Measurements from ENCODE around the gene TLN1.

TLN1 gene

DNA sequence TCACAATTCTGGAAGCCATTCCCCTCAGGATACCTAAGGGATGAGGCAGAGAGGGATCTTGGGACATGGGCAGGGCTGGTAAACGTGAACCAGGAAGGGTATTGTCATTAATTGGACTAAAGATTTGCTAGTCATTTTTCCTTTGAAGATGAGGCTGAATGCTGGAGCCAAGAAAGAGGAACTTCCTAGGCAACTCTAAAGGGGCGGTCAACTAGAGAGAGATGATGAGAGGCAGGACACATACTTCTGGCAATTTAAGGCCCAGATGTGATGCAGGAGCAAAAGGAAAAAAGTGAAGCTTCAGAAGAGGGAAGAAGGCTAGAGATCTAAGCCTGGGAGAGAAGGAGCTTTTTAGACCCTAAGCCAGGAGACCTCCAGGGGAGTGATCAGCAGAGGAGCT, 11.5 kb upstream of the TLN1 start:
- TF ChIP-seq, protein P1, sequence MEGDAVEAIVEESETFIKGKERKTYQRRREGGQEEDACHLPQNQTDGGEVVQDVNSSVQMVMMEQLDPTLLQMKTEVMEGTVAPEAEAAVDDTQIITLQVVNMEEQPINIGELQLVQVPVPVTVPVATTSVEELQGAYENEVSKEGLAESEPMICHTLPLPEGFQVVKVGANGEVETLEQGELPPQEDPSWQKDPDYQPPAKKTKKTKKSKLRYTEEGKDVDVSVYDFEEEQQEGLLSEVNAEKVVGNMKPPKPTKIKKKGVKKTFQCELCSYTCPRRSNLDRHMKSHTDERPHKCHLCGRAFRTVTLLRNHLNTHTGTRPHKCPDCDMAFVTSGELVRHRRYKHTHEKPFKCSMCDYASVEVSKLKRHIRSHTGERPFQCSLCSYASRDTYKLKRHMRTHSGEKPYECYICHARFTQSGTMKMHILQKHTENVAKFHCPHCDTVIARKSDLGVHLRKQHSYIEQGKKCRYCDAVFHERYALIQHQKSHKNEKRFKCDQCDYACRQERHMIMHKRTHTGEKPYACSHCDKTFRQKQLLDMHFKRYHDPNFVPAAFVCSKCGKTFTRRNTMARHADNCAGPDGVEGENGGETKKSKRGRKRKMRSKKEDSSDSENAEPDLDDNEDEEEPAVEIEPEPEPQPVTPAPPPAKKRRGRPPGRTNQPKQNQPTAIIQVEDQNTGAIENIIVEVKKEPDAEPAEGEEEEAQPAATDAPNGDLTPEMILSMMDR (IDR thresholded peaks at IDR 0.05) = no peak

GRCh38 chr9:35741740-35742139, 9.7 kb upstream of the TLN1 start:
- TF ChIP-seq, protein P1 (IDR thresholded peaks at IDR 0.05) = no peak

- TF ChIP-seq, protein P1 (IDR thresholded peaks at IDR 0.05) = no peak
These were observed 8.2 kb upstream of the TLN1 start for GRCh38 chr9:35740243-35740642.

DNA sequence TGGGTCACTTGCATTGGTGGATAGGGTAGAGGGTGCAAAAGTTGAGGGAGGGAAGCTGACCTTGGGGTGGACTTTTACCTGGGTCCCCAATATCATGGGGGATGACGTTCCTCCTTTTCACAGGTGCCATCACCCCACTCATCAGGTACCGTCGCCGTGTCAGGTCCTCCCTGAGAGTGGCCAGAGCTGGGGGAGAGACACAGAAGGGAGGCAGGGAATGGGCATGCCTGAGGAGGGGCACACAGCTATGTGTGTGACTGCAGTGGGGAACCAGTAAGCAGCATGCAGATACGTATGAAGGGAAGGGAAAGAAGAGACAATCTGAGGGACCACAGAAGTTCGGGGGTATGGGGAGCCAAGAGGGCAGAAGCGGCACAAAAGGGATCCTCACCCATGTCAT, 6.9 kb upstream of the TLN1 start:
- TF ChIP-seq, protein P1 (IDR thresholded peaks at IDR 0.05) = no peak

DNA sequence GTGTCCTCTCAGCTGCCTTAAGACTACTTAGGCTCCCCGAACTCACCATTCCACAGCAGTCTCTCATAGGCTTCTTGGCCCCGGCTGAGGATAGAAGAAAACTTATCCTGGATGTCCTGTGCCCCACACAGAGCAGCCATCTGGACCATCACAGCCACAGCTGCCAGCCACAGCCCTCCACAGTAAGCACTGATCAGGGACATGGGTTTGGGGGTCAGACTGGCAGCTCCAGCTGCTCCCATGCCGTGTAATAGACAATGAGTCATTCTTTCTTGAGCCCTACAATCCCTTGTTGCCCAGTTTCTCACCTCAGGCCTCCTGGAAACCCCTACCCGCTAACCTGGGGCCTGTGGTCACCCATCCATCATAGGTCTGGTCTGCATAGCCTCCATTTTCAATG, 6.2 kb upstream of the TLN1 start:
- TF ChIP-seq, protein P1 (IDR thresholded peaks at IDR 0.05) = no peak

DNA sequence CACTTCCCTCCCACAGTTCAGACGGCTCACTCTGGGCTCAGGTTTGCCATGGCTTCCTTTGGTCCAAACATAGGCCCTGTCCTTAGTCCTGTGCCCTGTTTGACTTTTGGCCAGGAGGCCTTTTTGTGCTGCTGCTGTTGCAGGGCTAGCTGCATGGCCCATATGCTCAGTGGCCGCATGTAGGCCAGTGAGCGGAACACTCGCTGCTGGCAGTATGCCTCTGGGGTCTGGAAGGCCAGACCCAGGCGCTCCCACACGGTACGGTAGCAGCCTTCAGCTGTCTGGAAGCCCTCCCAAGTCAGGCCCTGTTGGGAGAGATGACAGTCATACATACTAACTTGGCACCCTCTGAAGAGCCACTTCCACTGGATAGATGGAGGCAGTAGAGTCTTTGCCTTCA, 5.1 kb upstream of the TLN1 start:
- TF ChIP-seq, protein P1 (IDR thresholded peaks at IDR 0.05) = no peak

DNA sequence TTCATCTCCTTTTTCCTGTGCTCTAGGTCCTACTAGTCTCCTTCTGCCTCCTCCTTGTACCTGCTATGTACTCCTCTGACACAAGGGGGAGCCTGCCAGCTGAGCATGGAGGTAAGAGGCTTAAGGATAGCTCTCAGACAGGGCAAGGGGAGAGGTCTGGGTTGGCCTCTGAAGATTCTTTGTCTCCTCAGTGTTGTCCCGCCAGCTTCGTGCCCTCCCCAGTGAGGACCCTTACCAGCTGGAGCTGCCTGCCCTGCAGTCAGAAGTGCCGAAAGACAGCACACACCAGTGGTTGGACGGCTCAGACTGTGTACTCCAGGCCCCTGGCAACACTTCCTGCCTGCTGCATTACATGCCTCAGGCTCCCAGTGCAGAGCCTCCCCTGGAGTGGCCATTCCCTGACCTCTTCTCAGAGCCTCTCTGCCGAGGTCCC, 4.2 kb upstream of the TLN1 start:
- TF ChIP-seq, protein P1 (IDR thresholded peaks at IDR 0.05) = peak; percentile 88

GRCh38 chr9:35734096-35734495, 2.1 kb upstream of the TLN1 start:
- TF ChIP-seq, protein P1 (IDR thresholded peaks at IDR 0.05) = no peak

Measured in LNCAP (cell line).